Nephron (organoid): ENCODE data around the gene SIRT2.

Source experiments
- H3K27ac Mint-ChIP-seq, 3 experiments: 2 replicates each; pipeline ENCODE4 v1.8.0; 2020; ENCODE audit warnings: mixed read lengths in 3 of 3, mild to moderate bottlenecking in 2 of 3, moderate library complexity in 1 of 3
- H3K27me3 Mint-ChIP-seq: 2 replicates; pipeline ENCODE4 v1.8.0; 2021; ENCODE audit warnings: low read depth, mild to moderate bottlenecking, moderate library complexity, mixed read lengths
- H3K36me3 Mint-ChIP-seq: 2 replicates; pipeline ENCODE4 v1.8.0; 2020; ENCODE audit warnings: low read depth, mixed read lengths
- H3K4me1 Mint-ChIP-seq: 2 replicates; pipeline ENCODE4 v1.8.0; 2020; ENCODE audit warnings: mixed read lengths
- H3K4me3 Mint-ChIP-seq, 3 experiments: 2 replicates each; pipeline ENCODE4 v1.8.0; 2020; ENCODE audit warnings: mild to moderate bottlenecking in 3 of 3, mixed read lengths in 3 of 3, moderate library complexity in 2 of 3
- H3K9me3 Mint-ChIP-seq: 2 replicates; pipeline ENCODE4 v1.8.0; 2020; ENCODE audit warnings: mixed read lengths
- CTCF ChIP-seq, 3 experiments: fragments of 200-600 bp; sonication (generic); IDR thresholded peaks; one replicate each; pipeline ENCODE4 v1.5.0; 2021; ENCODE audit warnings: antibody characterized with exemption in 3 of 3; ENCODE audit not compliant: unreplicated experiment in 3 of 3

Gene SIRT2

GRCh38 chr19:38848299-38849146 lies 50.9 kb downstream of the SIRT2 start:
- no peak for TF ChIP-seq CTCF (IDR thresholded peaks at IDR 0.05; ENCODE audit: unreplicated experiment in 3 of 3)
- no peaks in the 10 kb centered on the region for H3K9me3 Mint-ChIP-seq

GRCh38 chr19:38846097-38846496 lies 53.3 kb downstream of the SIRT2 start:
- Mint-ChIP-seq H3K9me3 (no peaks in the 10 kb centered on the region), H3K27me3 (peaks cover 4% of the 10 kb centered on the region), H3K27ac (peak overlapping the region in 1 of 3 experiments; percentile 62), H3K4me3 (peak overlapping the region; percentile 25 to 70 (median 42)), H3K36me3 (peaks cover 73% of the 10 kb centered on the region), H3K4me1 (peaks cover 57% of the 10 kb centered on the region)
- TF ChIP-seq CTCF (IDR thresholded peaks at IDR 0.05; ENCODE audit: unreplicated experiment in 3 of 3), result no peak

More at GRCh38 chr19:38848299-38849146, 50.9 kb downstream of the SIRT2 start:
- H3K27ac Mint-ChIP-seq, result peak overlapping the region; percentile 90 to 99 (median 97)
- H3K36me3 Mint-ChIP-seq, result peaks cover 51% of the 10 kb centered on the region
- peaks cover 9% of the 10 kb centered on the region for H3K27me3 Mint-ChIP-seq
- peaks cover 54% of the 10 kb centered on the region for H3K4me1 Mint-ChIP-seq
- H3K4me3 Mint-ChIP-seq, result peak overlapping the region; percentile 91 to 99 (median 92)

- TF ChIP-seq CTCF (IDR thresholded peaks at IDR 0.05; ENCODE audit: unreplicated experiment in 3 of 3), result no peak
- H3K9me3 Mint-ChIP-seq, result no peaks in the 10 kb centered on the region
- peaks cover 79% of the 10 kb centered on the region for H3K36me3 Mint-ChIP-seq
- peak overlapping the region; percentile 2 to 70 (median 31) for H3K4me3 Mint-ChIP-seq
- H3K27ac Mint-ChIP-seq, result peak overlapping the region; percentile 2 to 62 (median 49)
- peaks cover 63% of the 10 kb centered on the region for H3K4me1 Mint-ChIP-seq
- peaks cover 4% of the 10 kb centered on the region for H3K27me3 Mint-ChIP-seq
These were observed 53.9 kb downstream of the SIRT2 start for GRCh38 chr19:38845374-38846024.

GRCh38 chr19:38844093-38844686 lies 55.2 kb downstream of the SIRT2 start:
- Mint-ChIP-seq H3K27me3 (peaks cover 3% of the 10 kb centered on the region), H3K36me3 (peaks cover 88% of the 10 kb centered on the region), H3K4me3 (peak overlapping the region in 1 of 3 experiments; percentile 34), H3K27ac (peak overlapping the region in 1 of 3 experiments; percentile 27), H3K4me1 (peaks cover 64% of the 10 kb centered on the region), H3K9me3 (no peaks in the 10 kb centered on the region)
- no peak for TF ChIP-seq CTCF (IDR thresholded peaks at IDR 0.05; ENCODE audit: unreplicated experiment in 3 of 3)

- no peaks in the 10 kb centered on the region for H3K27me3 Mint-ChIP-seq
- H3K9me3 Mint-ChIP-seq, result no peaks in the 10 kb centered on the region
- TF ChIP-seq CTCF (IDR thresholded peaks at IDR 0.05; ENCODE audit: unreplicated experiment in 3 of 3), result no peak
- peak overlapping the region in 1 of 3 experiments; percentile 29 for H3K4me3 Mint-ChIP-seq
- peaks cover 55% of the 10 kb centered on the region for H3K4me1 Mint-ChIP-seq
- peak overlapping the region in 1 of 3 experiments; percentile 37 for H3K27ac Mint-ChIP-seq
- H3K36me3 Mint-ChIP-seq, result peaks cover 90% of the 10 kb centered on the region
These were observed 56.2 kb downstream of the SIRT2 start for GRCh38 chr19:38843175-38843758.
